ENCODE results near the gene RBM33. TPM values are rescaled to one million over a fixed set of nuclear protein-coding genes. Genes with fewer than 3 reads are reported as not detected.

The RBM33 gene
- polyA plus RNA-seq, 1 donor (not counting 4 experiments of a cell fraction or from before 2014, with no cell fraction given) = 8.9 TPM

- Histone ChIP-seq H3K27ac (ENCODE audit: control insufficient read depth, insufficient read depth, low read length) (no peak overlapping the region), H3K27me3 (ENCODE audit: control insufficient read depth, extremely low read depth, insufficient read depth, low read length) (peaks cover 14% of the 10 kb centered on the region), H3K4me2 (ENCODE audit: control insufficient read depth, extremely low read depth, insufficient read depth, low read depth, low read length) (no peak overlapping the region), H3K36me3 (ENCODE audit: control insufficient read depth in 2 of 2, extremely low read depth in 1 of 2, insufficient read depth in 2 of 2, low read length in 2 of 2) (no peaks in the 10 kb centered on the region), H3K4me3 (ENCODE audit: control insufficient read depth in 2 of 3, extremely low read depth in 1 of 3, insufficient read depth in 2 of 3, low read depth in 1 of 3, low read length in 3 of 3) (no peak overlapping the region), H2AFZ (ENCODE audit: control insufficient read depth, low read length) (no peak overlapping the region), H3K79me2 (ENCODE audit: control insufficient read depth, insufficient read depth, low read length) (no peaks in the 10 kb centered on the region), H3K9me3 (ENCODE audit: control insufficient read depth, low read depth, low read length) (peaks cover 2% of the 10 kb centered on the region), H3K4me1 (ENCODE audit: control insufficient read depth, extremely low read depth, insufficient read depth, low read length) (peaks cover 10% of the 10 kb centered on the region), H4K20me1 (ENCODE audit: control insufficient read depth, extremely low read depth, insufficient read depth, low read length) (no peaks in the 10 kb centered on the region), H3K9ac (ENCODE audit: control insufficient read depth, extremely low read depth, insufficient read depth, low read length) (no peak overlapping the region), H3K9me1 (ENCODE audit: control insufficient read depth, extremely low read depth, insufficient read depth, low read length) (no peaks in the 10 kb centered on the region)
- TF ChIP-seq, protein P1, sequence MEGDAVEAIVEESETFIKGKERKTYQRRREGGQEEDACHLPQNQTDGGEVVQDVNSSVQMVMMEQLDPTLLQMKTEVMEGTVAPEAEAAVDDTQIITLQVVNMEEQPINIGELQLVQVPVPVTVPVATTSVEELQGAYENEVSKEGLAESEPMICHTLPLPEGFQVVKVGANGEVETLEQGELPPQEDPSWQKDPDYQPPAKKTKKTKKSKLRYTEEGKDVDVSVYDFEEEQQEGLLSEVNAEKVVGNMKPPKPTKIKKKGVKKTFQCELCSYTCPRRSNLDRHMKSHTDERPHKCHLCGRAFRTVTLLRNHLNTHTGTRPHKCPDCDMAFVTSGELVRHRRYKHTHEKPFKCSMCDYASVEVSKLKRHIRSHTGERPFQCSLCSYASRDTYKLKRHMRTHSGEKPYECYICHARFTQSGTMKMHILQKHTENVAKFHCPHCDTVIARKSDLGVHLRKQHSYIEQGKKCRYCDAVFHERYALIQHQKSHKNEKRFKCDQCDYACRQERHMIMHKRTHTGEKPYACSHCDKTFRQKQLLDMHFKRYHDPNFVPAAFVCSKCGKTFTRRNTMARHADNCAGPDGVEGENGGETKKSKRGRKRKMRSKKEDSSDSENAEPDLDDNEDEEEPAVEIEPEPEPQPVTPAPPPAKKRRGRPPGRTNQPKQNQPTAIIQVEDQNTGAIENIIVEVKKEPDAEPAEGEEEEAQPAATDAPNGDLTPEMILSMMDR (optimal IDR thresholded peaks at IDR 0.05 in 1 of 3, IDR thresholded peaks at IDR 0.05 in 1 of 3, conservative IDR thresholded peaks at IDR 0.05 in 1 of 3; ENCODE audit: extremely low read depth in 1 of 3, insufficient read depth in 2 of 3, low read length in 3 of 3) = no peak
- no peak for TF ChIP-seq EZH2 (IDR thresholded peaks at IDR 0.05; ENCODE audit: low read length)
- FAIRE-seq (no peak), DNase-seq (ENCODE audit: low read depth, low spot score) (no peak)
- dilution Hi-C loops (cut with MboI; ENCODE audit: extremely low pct_ligation_motif_present, low sequenced_read_pairs) = no loop called here
These were observed 146.2 kb downstream of the RBM33 start for GRCh38 chr7:155790666-155791065.

DNA sequence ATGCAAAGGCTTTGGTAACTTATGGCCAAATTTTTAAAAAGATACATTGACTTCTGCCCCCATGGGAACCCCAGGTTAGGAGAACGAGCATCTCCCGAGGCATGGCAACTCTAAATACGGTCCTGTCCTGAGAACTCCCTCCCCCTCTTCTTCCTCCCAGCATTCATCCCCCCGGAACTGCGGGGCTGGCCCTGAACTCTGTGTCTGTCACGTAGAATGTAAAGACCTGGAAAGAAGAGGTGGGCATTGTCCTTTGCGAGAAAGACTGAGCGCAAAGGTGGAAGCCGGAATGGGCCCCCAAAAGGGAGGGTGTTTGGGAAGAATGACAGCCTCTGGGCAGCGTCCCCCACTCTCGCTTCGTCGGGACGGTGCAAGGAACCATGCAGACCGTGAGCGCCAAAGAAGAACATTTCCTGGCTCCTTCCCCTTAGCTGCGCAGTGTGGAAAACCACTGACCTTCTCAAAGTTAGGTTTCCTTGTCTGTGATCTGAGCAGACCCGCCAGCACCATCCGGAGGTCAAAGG lies 146.8 kb downstream of the RBM33 start:
- FAIRE-seq (no peak), DNase-seq (ENCODE audit: low read depth, low spot score) (no peak)
- Histone ChIP-seq H3K4me3 (ENCODE audit: control insufficient read depth in 2 of 3, extremely low read depth in 1 of 3, insufficient read depth in 2 of 3, low read depth in 1 of 3, low read length in 3 of 3) (no peak overlapping the region), H3K4me2 (ENCODE audit: control insufficient read depth, extremely low read depth, insufficient read depth, low read depth, low read length) (no peak overlapping the region), H3K9ac (ENCODE audit: control insufficient read depth, extremely low read depth, insufficient read depth, low read length) (no peak overlapping the region), H3K79me2 (ENCODE audit: control insufficient read depth, insufficient read depth, low read length) (no peaks in the 10 kb centered on the region), H3K36me3 (ENCODE audit: control insufficient read depth in 2 of 2, extremely low read depth in 1 of 2, insufficient read depth in 2 of 2, low read length in 2 of 2) (no peaks in the 10 kb centered on the region), H3K9me1 (ENCODE audit: control insufficient read depth, extremely low read depth, insufficient read depth, low read length) (no peaks in the 10 kb centered on the region), H4K20me1 (ENCODE audit: control insufficient read depth, extremely low read depth, insufficient read depth, low read length) (no peaks in the 10 kb centered on the region), H3K27me3 (ENCODE audit: control insufficient read depth, extremely low read depth, insufficient read depth, low read length) (peaks cover 18% of the 10 kb centered on the region), H2AFZ (ENCODE audit: control insufficient read depth, low read length) (no peak overlapping the region), H3K27ac (ENCODE audit: control insufficient read depth, insufficient read depth, low read length) (no peak overlapping the region), H3K9me3 (ENCODE audit: control insufficient read depth, low read depth, low read length) (peaks cover 2% of the 10 kb centered on the region), H3K4me1 (ENCODE audit: control insufficient read depth, extremely low read depth, insufficient read depth, low read length) (peaks cover 10% of the 10 kb centered on the region)
- dilution Hi-C loops (cut with MboI; ENCODE audit: extremely low pct_ligation_motif_present, low sequenced_read_pairs) = no loop called here
- no peak for TF ChIP-seq EZH2 (IDR thresholded peaks at IDR 0.05; ENCODE audit: low read length)
- TF ChIP-seq, protein P1 (optimal IDR thresholded peaks at IDR 0.05 in 1 of 3, IDR thresholded peaks at IDR 0.05 in 1 of 3, conservative IDR thresholded peaks at IDR 0.05 in 1 of 3; ENCODE audit: extremely low read depth in 1 of 3, insufficient read depth in 2 of 3, low read length in 3 of 3) = no peak
